CD4-positive, alpha-beta T cell (primary cell): ENCODE results near the gene PLXNA1. TPM values are rescaled to one million over a fixed set of nuclear protein-coding genes. Genes with fewer than 3 reads are reported as not detected.

ENCODE experiments used
- ATAC-seq: fragments of 200-7000 bp; cut with Tn5 transposase; one replicate; pipeline ENCODE4 v1.10.0; 2022; ENCODE audit warnings: mild to moderate bottlenecking; ENCODE audit not compliant: poor library complexity
- CTCF ChIA-PET: fragments of 350-600 bp; sonication (Branson Sonifier 250); formaldehyde crosslinking; loops from one replicate; lab custom pipeline; 2021; ENCODE audit warnings: antibody characterized with exemption, inconsistent platforms; lab: Charles Lee
- POLR2A ChIA-PET: fragments of 350-600 bp; sonication (Branson Sonifier 250); formaldehyde crosslinking; loops from one replicate; lab custom pipeline; 2021; ENCODE audit warnings: antibody characterized with exemption, inconsistent platforms; lab: Charles Lee
- DNase-seq, 14 experiments: peaks; one replicate each; pipeline ENCODE4 v3.0.0-alpha.2; 2013 to 2020; ENCODE audit warnings: mixed read lengths in 2 of 14
- H3K27ac ChIP-seq, 2 donors: one replicate each; pipeline versions ENCODE4 v1.5.1 to v1.7.0; 2013; ENCODE audit warnings: low read length in 2 of 2, low read depth in 1 of 2, mild to moderate bottlenecking in 1 of 2
- H3K27me3 ChIP-seq, 2 experiments: 1 replicate in 1 of 2; 2 replicates in 1 of 2; pipeline versions ENCODE4 v1.6.1 to v1.7.0; 2013; ENCODE audit warnings: low read length in 2 of 2, control low read depth in 1 of 2, mild to moderate bottlenecking in 1 of 2, moderate library complexity in 1 of 2; ENCODE audit not compliant: insufficient read depth in 2 of 2, control insufficient read depth in 1 of 2
- H3K36me3 ChIP-seq: one replicate; pipeline ENCODE4 v1.6.1; 2013; ENCODE audit warnings: low read length, control low read depth; ENCODE audit not compliant: insufficient read depth
- H3K4me1 ChIP-seq: one replicate; pipeline ENCODE4 v1.6.1; 2013; ENCODE audit warnings: low read length, control low read depth; ENCODE audit not compliant: insufficient read depth
- H3K4me3 ChIP-seq: one replicate; pipeline ENCODE4 v1.5.1; 2013; ENCODE audit warnings: mild to moderate bottlenecking, low read length, moderate library complexity
- H3K9me3 ChIP-seq, 2 experiments: 1 replicate in 1 of 2; 2 replicates in 1 of 2; pipeline versions ENCODE4 v1.6.1 to v1.7.0; 2013; ENCODE audit warnings: low read length in 2 of 2, mild to moderate bottlenecking in 2 of 2, control low read depth in 1 of 2, moderate library complexity in 1 of 2; ENCODE audit not compliant: control insufficient read depth in 1 of 2, insufficient read depth in 1 of 2
- H3K27ac Mint-ChIP-seq: one replicate; pipeline ENCODE4 v1.8.0; 2020; ENCODE audit warnings: mixed read lengths
- H3K27me3 Mint-ChIP-seq: one replicate; pipeline ENCODE4 v1.8.0; 2021; ENCODE audit warnings: mixed read lengths
- H3K36me3 Mint-ChIP-seq: one replicate; pipeline ENCODE4 v1.8.0; 2021; ENCODE audit warnings: low read depth, mixed read lengths
- H3K4me1 Mint-ChIP-seq: one replicate; pipeline ENCODE4 v1.8.0; 2021; ENCODE audit warnings: low read depth, mixed read lengths
- H3K4me3 Mint-ChIP-seq: one replicate; pipeline ENCODE4 v1.8.0; 2020; ENCODE audit warnings: mild to moderate bottlenecking, mixed read lengths
- H3K9me3 Mint-ChIP-seq: one replicate; pipeline ENCODE4 v1.8.0; 2020; ENCODE audit warnings: mixed read lengths
- intact Hi-C, 2 experiments: fragments of 100-400 bp; cut with DNase I in 1 of 2; cut with micrococcal nuclease in 1 of 2; formaldehyde crosslinking; loops; one replicate each; pipeline versions ENCODE4 v1.15.1 to v1.9.0; 2023 to 2025; cut with DNase I, micrococcal nuclease
- total RNA-seq, 174 experiments: library from RNA in 2 of 174; stranded (reverse) in 2 of 174; gene quantifications; one replicate each; pipeline ENCODE4 v1.2.3 and lab custom pipeline; 2021 to 2026
- TF ChIP-seq, protein P1 (sequence below): fragments of 200-600 bp; IDR thresholded peaks from one replicate; pipeline ENCODE4 v1.8.0; 2022; ENCODE audit warnings: antibody characterized with exemption, mild to moderate bottlenecking

PLXNA1 gene
- total RNA-seq, 2 experiments from 2014 or later: 9.8 to 10.6 TPM

DNA sequence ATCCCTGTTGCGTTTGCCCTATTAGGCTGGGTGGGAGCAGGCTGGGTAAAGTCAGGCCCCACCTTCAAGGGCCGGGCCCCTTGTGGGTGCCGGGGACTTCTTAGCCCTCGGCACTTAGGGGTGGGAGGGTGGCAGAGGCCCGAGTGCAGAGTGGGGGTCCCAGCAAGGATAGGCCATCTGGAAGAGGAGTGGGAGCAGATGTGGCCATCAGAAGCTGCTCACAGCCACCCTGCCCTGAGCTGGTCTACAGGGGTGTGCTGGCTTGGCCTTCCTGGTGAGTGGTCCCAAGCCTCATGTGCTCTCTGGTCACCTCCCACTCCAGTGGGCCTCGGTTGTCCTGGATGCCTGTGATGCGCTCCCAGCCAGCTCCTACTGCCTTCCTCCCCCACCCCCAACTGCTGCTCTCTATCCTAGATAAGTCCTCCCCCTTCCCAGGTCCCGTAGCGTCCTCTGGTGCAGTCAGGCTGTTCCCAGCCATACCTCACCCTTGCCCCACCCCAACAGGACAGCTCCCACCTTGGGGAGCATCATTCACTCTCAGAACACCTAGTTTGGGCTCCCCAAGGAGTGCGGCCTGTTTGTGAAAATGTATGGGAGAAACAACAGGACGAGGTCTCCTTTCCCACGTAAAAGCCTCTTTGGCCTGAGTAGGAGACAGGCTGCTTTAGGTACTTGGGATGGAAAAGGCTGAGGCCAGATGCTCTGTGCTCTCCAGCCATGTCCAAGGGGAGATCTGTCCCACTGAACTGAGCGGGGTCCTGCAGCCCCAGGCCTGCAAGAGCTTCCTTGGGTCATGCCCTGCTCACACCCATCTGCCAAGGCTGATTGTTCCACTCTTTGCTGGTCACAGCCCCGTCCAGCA lies 24.9 kb upstream of the PLXNA1 start:
- Histone ChIP-seq H3K9me3 (no peaks in the 10 kb centered on the region), H3K27ac (no peak overlapping the region), H3K4me3 (no peak overlapping the region), H3K27me3 (no peaks in the 10 kb centered on the region), H3K4me1 (no peaks in the 10 kb centered on the region), H3K36me3 (no peaks in the 10 kb centered on the region)
- DNase-seq (no peak), ATAC-seq (no peak)
- Mint-ChIP-seq H3K4me1 (no peaks in the 10 kb centered on the region), H3K27me3 (no peaks in the 10 kb centered on the region), H3K4me3 (no peak overlapping the region), H3K9me3 (no peaks in the 10 kb centered on the region), H3K27ac (no peak overlapping the region), H3K36me3 (peaks cover 4% of the 10 kb centered on the region)
- ChIA-PET POLR2A (no interaction called here), CTCF (no interaction called here)
- TF ChIP-seq, protein P1, sequence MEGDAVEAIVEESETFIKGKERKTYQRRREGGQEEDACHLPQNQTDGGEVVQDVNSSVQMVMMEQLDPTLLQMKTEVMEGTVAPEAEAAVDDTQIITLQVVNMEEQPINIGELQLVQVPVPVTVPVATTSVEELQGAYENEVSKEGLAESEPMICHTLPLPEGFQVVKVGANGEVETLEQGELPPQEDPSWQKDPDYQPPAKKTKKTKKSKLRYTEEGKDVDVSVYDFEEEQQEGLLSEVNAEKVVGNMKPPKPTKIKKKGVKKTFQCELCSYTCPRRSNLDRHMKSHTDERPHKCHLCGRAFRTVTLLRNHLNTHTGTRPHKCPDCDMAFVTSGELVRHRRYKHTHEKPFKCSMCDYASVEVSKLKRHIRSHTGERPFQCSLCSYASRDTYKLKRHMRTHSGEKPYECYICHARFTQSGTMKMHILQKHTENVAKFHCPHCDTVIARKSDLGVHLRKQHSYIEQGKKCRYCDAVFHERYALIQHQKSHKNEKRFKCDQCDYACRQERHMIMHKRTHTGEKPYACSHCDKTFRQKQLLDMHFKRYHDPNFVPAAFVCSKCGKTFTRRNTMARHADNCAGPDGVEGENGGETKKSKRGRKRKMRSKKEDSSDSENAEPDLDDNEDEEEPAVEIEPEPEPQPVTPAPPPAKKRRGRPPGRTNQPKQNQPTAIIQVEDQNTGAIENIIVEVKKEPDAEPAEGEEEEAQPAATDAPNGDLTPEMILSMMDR: no peak
- intact Hi-C loops: no loop called here

DNA sequence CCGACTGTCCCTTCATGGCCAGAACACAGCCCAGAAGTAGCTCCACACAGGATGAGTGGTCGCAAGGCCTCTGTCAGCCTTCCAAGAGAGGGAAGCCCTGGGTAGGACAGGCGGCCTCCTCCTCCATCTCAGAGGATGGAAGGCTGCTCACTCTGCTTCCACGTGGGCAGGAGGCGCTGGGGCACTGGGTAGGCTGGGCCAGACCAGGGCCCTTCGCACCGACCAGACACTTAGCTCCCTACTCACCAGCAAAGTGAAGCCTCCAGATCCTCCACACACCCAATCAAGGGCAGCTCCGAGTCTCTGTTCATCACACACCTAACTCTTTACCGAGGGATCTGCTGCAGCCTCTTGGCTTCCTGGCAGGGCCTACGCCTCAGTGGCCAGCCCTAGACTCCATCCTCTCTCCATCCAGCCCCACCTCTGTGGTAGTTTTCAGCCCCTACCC lies 24.3 kb upstream of the PLXNA1 start:
- ChIA-PET POLR2A (no interaction called here), CTCF (no interaction called here)
- intact Hi-C loops: no loop called here
- Histone ChIP-seq H3K27me3 (no peaks in the 10 kb centered on the region), H3K4me1 (no peaks in the 10 kb centered on the region), H3K27ac (no peak overlapping the region), H3K4me3 (no peak overlapping the region), H3K36me3 (no peaks in the 10 kb centered on the region), H3K9me3 (no peaks in the 10 kb centered on the region)
- H3K27me3 Mint-ChIP-seq: no peaks in the 10 kb centered on the region
- TF ChIP-seq, protein P1: no peak
- ATAC-seq (no peak), DNase-seq (no peak)
- H3K27ac Mint-ChIP-seq: no peak overlapping the region
- no peaks in the 10 kb centered on the region for H3K4me1 Mint-ChIP-seq
- H3K4me3 Mint-ChIP-seq: no peak overlapping the region
- H3K36me3 Mint-ChIP-seq: peaks cover 4% of the 10 kb centered on the region
- H3K9me3 Mint-ChIP-seq: no peaks in the 10 kb centered on the region

DNA sequence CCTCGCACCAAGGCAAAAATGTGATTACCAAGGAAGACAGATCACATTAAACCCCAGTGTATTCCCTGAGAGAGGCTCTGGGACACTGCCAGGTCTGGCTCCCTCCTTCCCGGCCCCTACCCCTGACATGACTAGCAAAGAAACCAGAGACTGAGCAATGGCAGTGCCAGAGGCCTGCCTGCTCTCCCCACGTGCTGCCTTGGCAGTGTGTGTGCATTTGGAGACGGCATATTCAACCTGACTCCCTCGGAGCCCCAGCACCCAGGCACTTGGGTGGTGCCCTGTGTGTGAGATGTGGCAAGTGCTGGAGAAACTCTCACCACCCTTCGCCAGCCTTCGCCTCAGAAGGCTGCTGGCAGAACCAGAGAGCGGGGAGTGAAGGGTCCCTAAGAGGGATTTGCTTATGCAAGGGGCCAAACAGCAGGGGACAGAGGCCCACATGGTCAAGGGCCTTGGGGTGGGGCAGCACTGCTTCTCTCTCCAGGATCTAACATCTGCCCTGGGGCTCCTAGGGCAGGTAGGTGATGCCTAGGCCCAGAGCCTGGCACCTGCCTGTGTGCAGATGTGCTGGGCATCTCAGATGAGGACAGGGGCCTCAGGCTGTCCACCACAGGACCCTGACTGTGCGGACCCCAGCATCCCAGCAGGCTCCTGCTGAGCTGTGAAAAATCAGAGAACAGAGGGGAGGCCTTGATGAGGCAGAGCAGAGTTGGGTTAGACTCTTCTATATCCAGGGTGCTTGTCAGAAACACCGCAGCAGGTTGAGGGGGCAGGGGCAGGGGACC lies 23.6 kb upstream of the PLXNA1 start:
- ATAC-seq (no peak), DNase-seq (no peak)
- H3K27me3 ChIP-seq: no peaks in the 10 kb centered on the region
- no peak overlapping the region for H3K27ac Mint-ChIP-seq
- no peaks in the 10 kb centered on the region for H3K27me3 Mint-ChIP-seq
- no peaks in the 10 kb centered on the region for H3K36me3 ChIP-seq
- TF ChIP-seq, protein P1: no peak
- intact Hi-C loops: no loop called here
- peaks cover 4% of the 10 kb centered on the region for H3K36me3 Mint-ChIP-seq
- ChIA-PET CTCF (no interaction called here), POLR2A (no interaction called here)
- no peaks in the 10 kb centered on the region for H3K9me3 Mint-ChIP-seq
- H3K4me3 Mint-ChIP-seq: no peak overlapping the region
- H3K4me3 ChIP-seq: no peak overlapping the region
- no peaks in the 10 kb centered on the region for H3K9me3 ChIP-seq
- H3K4me1 Mint-ChIP-seq: no peaks in the 10 kb centered on the region
- H3K4me1 ChIP-seq: no peaks in the 10 kb centered on the region
- H3K27ac ChIP-seq: no peak overlapping the region
